ENCODE data around the gene LRRC36.

DNA sequence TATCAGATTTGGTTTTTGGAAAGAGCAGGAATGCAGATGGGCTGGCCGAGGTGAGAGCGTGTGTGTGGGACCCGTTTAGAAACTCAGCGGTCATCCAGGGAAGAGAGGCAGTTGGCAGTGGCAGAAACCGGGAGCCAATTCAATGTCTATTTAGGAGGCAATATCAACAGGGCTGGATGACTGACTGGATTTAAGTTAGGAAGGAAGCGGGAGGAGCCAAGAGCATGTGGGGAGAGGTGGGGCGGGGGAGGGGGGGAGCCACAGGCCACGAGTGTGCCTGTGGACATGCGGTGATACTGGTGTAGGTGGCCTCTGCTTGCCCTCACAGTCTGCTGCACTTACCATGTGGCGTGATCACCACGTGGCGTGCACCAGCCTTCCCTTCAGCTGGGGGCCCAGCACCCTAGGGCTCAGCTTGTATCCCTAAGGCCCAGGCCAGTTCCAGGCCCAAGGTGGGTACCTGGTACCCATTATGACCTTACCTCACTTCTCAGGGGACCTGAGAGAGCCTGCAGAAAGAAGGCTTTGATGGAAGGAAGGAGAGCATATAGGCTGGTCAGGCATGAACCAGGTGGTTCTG is 77.5 kb downstream of the LRRC36 start:
- TF ChIP-seq POLR2A (IDR thresholded peaks at IDR 0.05; ENCODE audit: low read length) = no peak
- TF ChIP-seq GATA1 (IDR thresholded peaks at IDR 0.05; ENCODE audit: low read depth, low read length) = no peak
